ENCODE measurements around the gene STK39. TPM values are rescaled to one million over a fixed set of nuclear protein-coding genes. Genes with fewer than 3 reads are reported as not detected.
"Not testable (repeated sequence)": the region's sequence is repeated elsewhere in the genome, so short reads cannot be mapped to it uniquely, and the experiment has no call there.

The STK39 gene
- total RNA-seq, 1 experiment from 2014 or later = 56.9 TPM

DNA sequence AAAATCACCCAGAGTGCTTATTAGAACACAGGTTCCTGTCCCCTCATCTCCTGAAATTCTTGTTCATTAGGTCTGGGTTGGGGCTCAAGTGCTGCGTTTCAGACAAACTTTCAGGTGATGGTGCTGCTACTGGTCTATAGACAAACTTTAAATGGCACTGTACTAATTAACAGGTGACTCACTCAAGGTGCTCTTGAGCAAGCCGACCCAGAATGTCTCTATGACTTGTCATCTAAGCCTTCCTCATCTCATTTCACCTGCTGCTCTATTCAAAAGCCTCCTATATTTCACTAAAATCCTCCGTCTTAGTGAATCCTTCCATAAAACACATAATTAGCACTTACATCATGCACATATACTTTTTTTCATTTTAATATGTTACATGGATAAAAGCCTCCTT lies 29.9 kb upstream of the STK39 start:
- Histone ChIP-seq H3K4me2 (ENCODE audit: low read depth, low read length, poor library complexity, severe bottlenecking) (no peak overlapping the region), H3K9me2 (replicated peaks; ENCODE audit: insufficient read depth, low read length) (no peaks in the 10 kb centered on the region), H3K4me1 (ENCODE audit: low read length) (no peaks in the 10 kb centered on the region), H3K27ac (ENCODE audit: low read length) (no peak overlapping the region), H3K36me3 (ENCODE audit: insufficient read depth, low read length) (no peaks in the 10 kb centered on the region), H3K27me3 (ENCODE audit: low read length) (no peaks in the 10 kb centered on the region), H3K79me2 (ENCODE audit: low read length) (no peaks in the 10 kb centered on the region), H3K9ac (ENCODE audit: low read length) (no peak overlapping the region), H4K20me1 (ENCODE audit: insufficient read depth, low read depth, low read length) (no peaks in the 10 kb centered on the region), H3K9me3 (ENCODE audit: low read length) (no peaks in the 10 kb centered on the region), H3K4me3 (ENCODE audit: low read length) (no peak overlapping the region), H2AFZ (ENCODE audit: low read length) (no peak overlapping the region)
- no peak for DNase-seq

DNA sequence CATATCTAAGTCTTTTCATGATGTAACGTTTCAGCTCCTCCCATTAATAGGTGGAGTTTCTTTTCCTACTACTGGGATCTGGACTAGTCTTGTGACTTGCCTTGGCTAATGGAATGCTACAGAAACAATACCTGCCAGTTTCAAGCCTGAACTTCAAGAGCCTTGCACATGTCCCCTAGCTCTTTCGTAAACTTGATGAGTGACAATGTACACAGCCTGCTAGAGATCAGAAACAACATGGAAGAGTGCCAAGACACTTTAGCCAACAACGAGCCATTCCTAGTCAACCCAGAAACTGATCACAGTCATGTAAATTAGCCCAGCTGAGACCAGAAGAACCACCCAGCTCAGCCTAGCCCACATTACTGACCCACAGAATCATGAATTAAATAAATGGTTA lies 24.8 kb upstream of the STK39 start:
- no peaks in the 10 kb centered on the region for H3K9me2 ChIP-seq (replicated peaks; ENCODE audit: insufficient read depth, low read length)
- no peak overlapping the region for H2AFZ ChIP-seq (ENCODE audit: low read length)
- no peak overlapping the region for H3K27ac ChIP-seq (ENCODE audit: low read length)
- no peaks in the 10 kb centered on the region for H3K4me1 ChIP-seq (ENCODE audit: low read length)
- H3K79me2 ChIP-seq (ENCODE audit: low read length) = no peaks in the 10 kb centered on the region
- no peaks in the 10 kb centered on the region for H3K27me3 ChIP-seq (ENCODE audit: low read length)
- no peak for DNase-seq
- H3K4me2 ChIP-seq (ENCODE audit: low read depth, low read length, poor library complexity, severe bottlenecking) = no peak overlapping the region
- H4K20me1 ChIP-seq (ENCODE audit: insufficient read depth, low read depth, low read length) = no peaks in the 10 kb centered on the region
- no peak overlapping the region for H3K4me3 ChIP-seq (ENCODE audit: low read length)
- no peaks in the 10 kb centered on the region for H3K36me3 ChIP-seq (ENCODE audit: insufficient read depth, low read length)
- no peak overlapping the region for H3K9ac ChIP-seq (ENCODE audit: low read length)
- H3K9me3 ChIP-seq (ENCODE audit: low read length) = no peaks in the 10 kb centered on the region

DNA sequence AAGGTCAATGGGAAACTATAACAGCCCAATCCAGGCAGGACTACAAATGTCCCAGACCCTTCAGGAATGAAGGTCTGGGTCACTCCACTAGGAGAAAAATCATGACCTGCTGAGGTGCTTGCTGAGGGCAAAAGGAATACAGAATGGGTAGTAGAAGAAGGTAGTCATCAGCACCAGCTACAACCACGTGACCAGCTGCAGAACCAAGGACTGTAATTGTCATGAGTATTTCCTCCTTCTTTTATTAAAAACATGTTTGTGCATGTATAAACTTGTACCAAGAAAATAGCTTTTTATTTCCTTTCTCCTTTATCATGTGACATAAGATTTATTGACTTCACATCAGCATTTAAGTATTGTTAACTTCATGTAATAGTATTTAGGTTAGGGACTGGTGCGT lies 15.5 kb upstream of the STK39 start:
- H3K36me3 ChIP-seq (ENCODE audit: insufficient read depth, low read length); H3K9ac ChIP-seq (ENCODE audit: low read length); H3K4me2 ChIP-seq (ENCODE audit: low read depth, low read length, poor library complexity, severe bottlenecking); H3K27me3 ChIP-seq (ENCODE audit: low read length); H3K9me2 ChIP-seq (replicated peaks; ENCODE audit: insufficient read depth, low read length); H3K27ac ChIP-seq (ENCODE audit: low read length); H4K20me1 ChIP-seq (ENCODE audit: insufficient read depth, low read depth, low read length); H3K79me2 ChIP-seq (ENCODE audit: low read length); H3K9me3 ChIP-seq (ENCODE audit: low read length); H3K4me1 ChIP-seq (ENCODE audit: low read length); H3K4me3 ChIP-seq (ENCODE audit: low read length); H2AFZ ChIP-seq (ENCODE audit: low read length); DNase-seq: not testable (repeated sequence)

DNA sequence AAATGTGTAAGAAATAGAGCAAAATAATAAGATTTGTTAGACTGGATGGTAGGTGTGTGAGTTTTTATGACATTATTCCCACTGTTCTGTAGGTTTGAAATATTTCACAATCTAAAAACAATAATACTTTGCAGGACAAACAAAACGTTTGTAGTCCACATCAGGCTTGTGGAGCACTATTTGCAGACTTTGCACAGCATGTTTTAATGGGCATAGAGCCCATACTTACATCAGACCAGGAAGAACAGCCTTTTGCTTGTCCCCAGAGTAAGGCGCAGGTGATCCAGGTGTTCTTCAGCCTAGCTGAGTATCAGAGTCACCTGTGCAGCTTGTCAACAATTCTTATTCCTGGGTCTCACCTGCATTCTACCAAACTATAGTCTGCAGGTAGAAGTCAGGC lies 9.1 kb upstream of the STK39 start:
- H3K27me3 ChIP-seq (ENCODE audit: low read length) = no peaks in the 10 kb centered on the region
- H3K4me2 ChIP-seq (ENCODE audit: low read depth, low read length, poor library complexity, severe bottlenecking) = no peak overlapping the region
- H3K9me2 ChIP-seq (replicated peaks; ENCODE audit: insufficient read depth, low read length) = no peaks in the 10 kb centered on the region
- no peaks in the 10 kb centered on the region for H3K4me1 ChIP-seq (ENCODE audit: low read length)
- H3K9ac ChIP-seq (ENCODE audit: low read length) = no peak overlapping the region
- H3K79me2 ChIP-seq (ENCODE audit: low read length) = no peaks in the 10 kb centered on the region
- no peak overlapping the region for H3K4me3 ChIP-seq (ENCODE audit: low read length)
- no peak overlapping the region for H2AFZ ChIP-seq (ENCODE audit: low read length)
- DNase-seq = no peak
- no peak overlapping the region for H3K27ac ChIP-seq (ENCODE audit: low read length)
- no peaks in the 10 kb centered on the region for H3K9me3 ChIP-seq (ENCODE audit: low read length)
- H3K36me3 ChIP-seq (ENCODE audit: insufficient read depth, low read length) = no peaks in the 10 kb centered on the region
- no peaks in the 10 kb centered on the region for H4K20me1 ChIP-seq (ENCODE audit: insufficient read depth, low read depth, low read length)

DNA sequence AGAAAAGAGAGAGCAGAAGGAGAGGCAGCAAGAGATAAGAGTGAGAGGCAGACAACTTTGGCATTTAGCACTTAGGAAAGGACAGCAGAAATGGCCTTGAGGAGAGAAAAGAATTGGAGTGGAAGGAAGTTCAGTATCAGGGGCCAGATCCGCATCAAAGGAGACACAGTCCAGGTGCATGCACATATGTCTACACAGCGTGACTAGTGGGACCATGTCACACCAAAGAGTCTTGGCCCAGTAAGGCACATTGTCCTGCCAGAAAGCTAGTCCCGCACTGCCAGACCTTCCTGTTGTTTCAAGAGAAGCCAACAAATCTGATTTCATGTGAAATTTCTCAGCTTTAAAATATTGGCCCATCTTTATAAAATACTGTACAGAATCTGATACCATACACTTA lies 8.5 kb upstream of the STK39 start:
- no peak overlapping the region for H3K4me2 ChIP-seq (ENCODE audit: low read depth, low read length, poor library complexity, severe bottlenecking)
- H4K20me1 ChIP-seq (ENCODE audit: insufficient read depth, low read depth, low read length) = no peaks in the 10 kb centered on the region
- H3K36me3 ChIP-seq (ENCODE audit: insufficient read depth, low read length) = no peaks in the 10 kb centered on the region
- no peak for DNase-seq
- no peaks in the 10 kb centered on the region for H3K79me2 ChIP-seq (ENCODE audit: low read length)
- no peak overlapping the region for H2AFZ ChIP-seq (ENCODE audit: low read length)
- no peak overlapping the region for H3K9ac ChIP-seq (ENCODE audit: low read length)
- no peaks in the 10 kb centered on the region for H3K9me2 ChIP-seq (replicated peaks; ENCODE audit: insufficient read depth, low read length)
- H3K27ac ChIP-seq (ENCODE audit: low read length) = no peak overlapping the region
- no peaks in the 10 kb centered on the region for H3K9me3 ChIP-seq (ENCODE audit: low read length)
- no peaks in the 10 kb centered on the region for H3K27me3 ChIP-seq (ENCODE audit: low read length)
- H3K4me3 ChIP-seq (ENCODE audit: low read length) = no peak overlapping the region
- H3K4me1 ChIP-seq (ENCODE audit: low read length) = no peaks in the 10 kb centered on the region

DNA sequence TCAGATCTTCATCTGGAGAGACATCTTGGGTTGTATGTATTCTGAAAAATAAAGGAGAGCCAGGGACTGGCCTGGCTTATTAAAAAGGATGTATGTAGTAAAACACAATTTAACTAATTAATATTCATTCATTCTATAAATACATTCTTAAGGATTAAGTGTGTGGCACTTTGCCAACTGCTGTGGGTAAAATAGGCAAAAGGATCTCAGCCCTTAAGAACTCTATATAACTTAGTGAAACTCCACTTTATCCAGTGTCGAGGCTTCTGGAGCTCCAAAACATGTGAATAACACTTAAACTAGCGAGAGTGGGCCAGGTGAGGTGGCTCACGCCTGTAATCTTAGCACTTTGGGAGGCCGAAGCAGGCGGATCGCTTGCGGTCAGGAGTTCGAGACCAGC lies 7.7 kb upstream of the STK39 start:
- Histone ChIP-seq H3K36me3 (ENCODE audit: insufficient read depth, low read length) (no peaks in the 10 kb centered on the region), H3K9me2 (replicated peaks; ENCODE audit: insufficient read depth, low read length) (no peaks in the 10 kb centered on the region), H3K4me1 (ENCODE audit: low read length) (no peaks in the 10 kb centered on the region), H2AFZ (ENCODE audit: low read length) (no peak overlapping the region), H3K79me2 (ENCODE audit: low read length) (no peaks in the 10 kb centered on the region), H3K4me2 (ENCODE audit: low read depth, low read length, poor library complexity, severe bottlenecking) (no peak overlapping the region), H4K20me1 (ENCODE audit: insufficient read depth, low read depth, low read length) (no peaks in the 10 kb centered on the region), H3K9ac (ENCODE audit: low read length) (no peak overlapping the region), H3K4me3 (ENCODE audit: low read length) (no peak overlapping the region), H3K27me3 (ENCODE audit: low read length) (no peaks in the 10 kb centered on the region), H3K9me3 (ENCODE audit: low read length) (no peaks in the 10 kb centered on the region), H3K27ac (ENCODE audit: low read length) (no peak overlapping the region)
- no peak for DNase-seq

DNA sequence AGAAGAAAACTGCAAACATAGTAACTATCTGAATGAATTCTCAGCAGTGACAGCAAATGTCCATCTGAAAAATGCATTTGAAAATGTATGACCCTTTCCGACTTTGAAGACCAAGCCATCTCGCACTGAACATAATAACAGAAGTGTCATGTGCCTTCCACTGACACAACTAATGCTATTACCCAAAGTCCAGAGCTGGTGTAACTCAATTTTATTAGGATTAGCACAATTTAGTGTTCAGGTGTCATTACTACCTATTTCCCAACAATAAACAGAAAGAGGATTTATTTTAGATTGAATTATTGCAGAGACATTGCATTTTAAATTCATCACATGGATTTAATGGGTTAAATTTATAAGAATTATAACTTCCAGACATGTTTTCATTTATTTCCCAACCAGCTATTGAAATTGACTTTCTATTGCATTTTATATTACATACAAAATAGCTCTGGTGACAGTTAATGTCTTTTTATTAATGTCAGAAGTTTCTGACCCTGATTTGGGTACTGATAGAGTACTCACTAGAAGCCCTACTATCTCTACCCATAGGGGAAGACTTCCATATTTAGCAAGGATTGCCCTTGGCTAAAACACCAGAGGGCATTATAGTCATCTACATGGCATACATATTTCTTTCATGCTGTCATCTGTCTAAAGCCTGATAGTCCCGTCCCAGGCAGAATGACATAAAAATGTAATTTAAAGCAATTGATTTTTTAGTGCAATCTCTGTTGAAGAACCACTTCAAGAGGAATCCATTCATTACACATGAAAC lies 7.0 kb upstream of the STK39 start:
- H3K9me3 ChIP-seq (ENCODE audit: low read length) = no peaks in the 10 kb centered on the region
- DNase-seq = no peak
- H3K4me1 ChIP-seq (ENCODE audit: low read length) = no peaks in the 10 kb centered on the region
- H3K9me2 ChIP-seq (replicated peaks; ENCODE audit: insufficient read depth, low read length) = no peaks in the 10 kb centered on the region
- no peak overlapping the region for H3K9ac ChIP-seq (ENCODE audit: low read length)
- H3K27ac ChIP-seq (ENCODE audit: low read length) = no peak overlapping the region
- H3K79me2 ChIP-seq (ENCODE audit: low read length) = no peaks in the 10 kb centered on the region
- H3K4me3 ChIP-seq (ENCODE audit: low read length) = no peak overlapping the region
- H2AFZ ChIP-seq (ENCODE audit: low read length) = no peak overlapping the region
- H3K27me3 ChIP-seq (ENCODE audit: low read length) = no peaks in the 10 kb centered on the region
- no peak overlapping the region for H3K4me2 ChIP-seq (ENCODE audit: low read depth, low read length, poor library complexity, severe bottlenecking)
- H3K36me3 ChIP-seq (ENCODE audit: insufficient read depth, low read length) = no peaks in the 10 kb centered on the region
- no peaks in the 10 kb centered on the region for H4K20me1 ChIP-seq (ENCODE audit: insufficient read depth, low read depth, low read length)

DNA sequence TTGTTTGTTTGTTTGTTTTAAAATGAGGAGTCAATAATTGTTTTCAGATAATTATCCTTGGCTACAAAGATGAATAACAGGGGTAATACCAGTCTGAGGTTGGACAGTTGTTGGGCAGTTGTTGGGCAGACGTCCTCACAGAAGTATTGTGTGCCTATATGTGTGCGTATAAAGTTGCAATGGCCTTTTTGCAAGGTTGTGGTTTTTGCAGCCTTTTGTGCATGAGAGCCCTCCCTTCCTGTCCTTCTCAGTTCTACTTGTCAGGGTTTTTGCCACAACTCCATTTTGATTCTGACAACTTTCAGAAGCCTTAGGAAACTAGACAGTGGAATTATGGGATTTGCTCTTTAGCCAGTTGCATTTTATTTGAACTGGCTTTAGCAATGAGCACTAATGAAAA lies 6.0 kb upstream of the STK39 start:
- H3K36me3 ChIP-seq (ENCODE audit: insufficient read depth, low read length) = no peaks in the 10 kb centered on the region
- H3K79me2 ChIP-seq (ENCODE audit: low read length) = no peaks in the 10 kb centered on the region
- no peaks in the 10 kb centered on the region for H3K9me3 ChIP-seq (ENCODE audit: low read length)
- no peak overlapping the region for H3K9ac ChIP-seq (ENCODE audit: low read length)
- no peak overlapping the region for H3K4me3 ChIP-seq (ENCODE audit: low read length)
- no peak for DNase-seq
- no peaks in the 10 kb centered on the region for H4K20me1 ChIP-seq (ENCODE audit: insufficient read depth, low read depth, low read length)
- no peak overlapping the region for H3K4me2 ChIP-seq (ENCODE audit: low read depth, low read length, poor library complexity, severe bottlenecking)
- no peak overlapping the region for H3K27ac ChIP-seq (ENCODE audit: low read length)
- H2AFZ ChIP-seq (ENCODE audit: low read length) = no peak overlapping the region
- no peaks in the 10 kb centered on the region for H3K27me3 ChIP-seq (ENCODE audit: low read length)
- H3K4me1 ChIP-seq (ENCODE audit: low read length) = peaks cover 3% of the 10 kb centered on the region
- no peaks in the 10 kb centered on the region for H3K9me2 ChIP-seq (replicated peaks; ENCODE audit: insufficient read depth, low read length)

All from Karpas-422 (cell line).